A549 (cell line): ENCODE data around the gene MOB1A. TPM values are rescaled to one million over a fixed set of nuclear protein-coding genes. Genes with fewer than 3 reads are reported as not detected.
A peak's percentile ranks its signal among the peaks of the same experiment; 100 is the strongest.

ENCODE experiments used
- ATAC-seq, 2 experiments: fragments of 200-7000 bp in 1 of 2; fragments of >200 bp in 1 of 2; cut with Nextera tagmentation in 1 of 2; cut with Tn5 transposase in 1 of 2; 3 replicates each; pipeline versions ENCODE4 v1.8.0 to v1.9.1; 2018 to 2020; ENCODE audit warnings: mild to moderate bottlenecking in 1 of 2, moderate library complexity in 1 of 2
- CTCF ChIA-PET: fragments of 300-600 bp; sonication (Branson Sonifier 250); formaldehyde crosslinking; extraction: SDS; loops from one replicate; lab custom pipeline; 2021; ENCODE audit warnings: antibody characterized with exemption, inconsistent platforms; lab: Yijun Ruan, JAX
- POLR2A ChIA-PET: fragments of 350-600 bp; formaldehyde crosslinking; extraction: SDS; loops from one replicate; lab custom pipeline; 2021; ENCODE audit warnings: antibody characterized with exemption, inconsistent platforms; lab: Yijun Ruan, JAX
- DNase-seq, 2 experiments: peaks; one replicate each; pipeline versions ENCODE4 v3.0.0 to v3.0.0-alpha.2; 2011 to 2016; ENCODE audit warnings: low read depth in 1 of 2, low spot score in 1 of 2
- FAIRE-seq: peaks from 2 replicates; lab custom pipeline; 2011; peaks lifted over from hg19 to GRCh38; lab: Jason Lieb, UNC
- H3K27ac ChIP-seq, 2 experiments: fragments of >200 bp; sonication (Bioruptor Twin); formaldehyde crosslinking; 3 replicates each; pipeline ENCODE4 v1.5.1; 2016 to 2017
- H3K4me1 ChIP-seq: fragments of >200 bp; sonication (Bioruptor Twin); formaldehyde crosslinking; 3 replicates; pipeline ENCODE4 v1.6.1; 2016
- H3K4me2 ChIP-seq: fragments of >200 bp; sonication (Bioruptor Twin); formaldehyde crosslinking; 3 replicates; pipeline ENCODE4 v1.6.1; 2016
- H3K4me3 ChIP-seq: fragments of >200 bp; sonication (Bioruptor Twin); formaldehyde crosslinking; 3 replicates; pipeline ENCODE4 v1.5.1; 2016
- H3K9me3 ChIP-seq: fragments of >200 bp; sonication (Bioruptor Twin); formaldehyde crosslinking; 3 replicates; pipeline ENCODE4 v1.6.1; 2016
- BHLHE40 ChIP-seq: IDR thresholded peaks from 2 replicates; pipeline ENCODE4 v1.6.1; 2012; ENCODE audit warnings: low read depth, low read length, inconsistent platforms
- CBX2 ChIP-seq: fragments of 200-600 bp; sonication (generic); IDR thresholded peaks from 2 replicates; pipeline ENCODE4 v1.6.1; 2016; ENCODE audit warnings: low read depth, mild to moderate bottlenecking, borderline replicate concordance
- FOSB ChIP-seq: fragments of 250-450 bp; sonication (Bioruptor Pico); IDR thresholded peaks from 2 replicates; pipeline ENCODE4 v1.5.0; 2020; ENCODE audit warnings: mild to moderate bottlenecking, moderate library complexity
- FOSL2 ChIP-seq, 2 experiments: fragments of 450-650 bp in 1 of 2; fragments of >200 bp in 1 of 2; sonication (Bioruptor Twin) in 1 of 2; formaldehyde crosslinking; IDR thresholded peaks; 2 replicates each; pipeline versions ENCODE4 v1.5.0 to v1.6.1; 2016 to 2020; ENCODE audit warnings: mild to moderate bottlenecking in 1 of 2, moderate library complexity in 1 of 2
- HOXB13 ChIP-seq: fragments of 250-450 bp; sonication (Bioruptor Pico); IDR thresholded peaks from 2 replicates; pipeline ENCODE4 v1.5.0; 2020; ENCODE audit warnings: low read depth, mild to moderate bottlenecking, moderate library complexity
- HOXB5 ChIP-seq: fragments of 250-450 bp; sonication (Bioruptor Pico); IDR thresholded peaks from 2 replicates; pipeline ENCODE4 v1.5.0; 2020; ENCODE audit warnings: mild to moderate bottlenecking, moderate library complexity
- JUNB ChIP-seq: fragments of >200 bp; sonication (Bioruptor Twin); formaldehyde crosslinking; IDR thresholded peaks from 2 replicates; pipeline ENCODE4 v1.6.1; 2016
- KDM1A ChIP-seq: fragments of 200-600 bp; sonication (generic); IDR thresholded peaks from 2 replicates; pipeline ENCODE4 v1.6.1; 2016; ENCODE audit warnings: low read depth, mild to moderate bottlenecking
- KDM5A ChIP-seq: fragments of 200-600 bp; sonication (generic); IDR thresholded peaks from 2 replicates; pipeline ENCODE4 v1.6.1; 2016; ENCODE audit warnings: antibody characterized with exemption, mild to moderate bottlenecking
- MYC ChIP-seq: IDR thresholded peaks from 2 replicates; pipeline ENCODE4 v1.6.1; 2012; ENCODE audit warnings: mild to moderate bottlenecking, inconsistent platforms, low read length, improper control_type of control experiment, borderline replicate concordance
- TFCP2L1 ChIP-seq: fragments of 250-450 bp; sonication (Bioruptor Pico); IDR thresholded peaks from 2 replicates; pipeline ENCODE4 v1.5.0; 2021; ENCODE audit warnings: mild to moderate bottlenecking
- ZC3H11A ChIP-seq: fragments of 450-650 bp; IDR thresholded peaks from 2 replicates; pipeline ENCODE4 v1.6.1; 2014; ENCODE audit warnings: antibody characterized with exemption, mild to moderate bottlenecking
- ZFP36 ChIP-seq: fragments of 450-650 bp; IDR thresholded peaks from 2 replicates; pipeline ENCODE4 v1.6.1; 2014; ENCODE audit warnings: borderline replicate concordance; ENCODE audit not compliant: partially characterized antibody
- ZNF302 ChIP-seq: fragments of 250-450 bp; sonication (Bioruptor Pico); IDR thresholded peaks from 2 replicates; pipeline ENCODE4 v1.9.0; 2021; ENCODE audit warnings: inconsistent platforms, mild to moderate bottlenecking, moderate library complexity
- ZSCAN20 ChIP-seq: fragments of 250-450 bp; sonication (Bioruptor Pico); IDR thresholded peaks from 2 replicates; pipeline ENCODE4 v1.8.0; 2022; ENCODE audit warnings: mild to moderate bottlenecking, moderate library complexity
- WGBS: methylation state at CpG from one replicate; pipeline ENCODE4 v1.1.6; 2017; ENCODE audit errors: missing lambda C conversion rate; 5-methylcytosine and 5-hydroxymethylcytosine counted together
- polyA plus RNA-seq, 4 experiments: library from polyadenylated mRNA; depleted of rRNA in 3 of 4; stranded (reverse); fragments of >200 nt; fragmentation: RNase III in 1 of 4; extraction: RNeasy Plus Mini Kit Qiagen cat#74134 plus additional on column Dnase treatment in 1 of 4; gene quantifications; 2 replicates in 3 of 4; 3 replicates in 1 of 4; pipeline ENCODE4 v1.2.3, GENCODE V29; 2011 to 2017
- TF ChIP-seq, protein P1 (sequence below): fragments of 250-450 bp; sonication (Bioruptor Pico); IDR thresholded peaks from 2 replicates; pipeline ENCODE4 v1.5.0; 2021; ENCODE audit warnings: mild to moderate bottlenecking, moderate library complexity, borderline replicate concordance
- TF ChIP-seq, protein P2 (sequence below): fragments of >200 bp; sonication (Bioruptor Twin); formaldehyde crosslinking; IDR thresholded peaks from 3 replicates; pipeline ENCODE4 v1.5.1; 2016
- TF ChIP-seq, protein P3 (sequence below): fragments of 200-600 bp; sonication (generic); IDR thresholded peaks from 2 replicates; pipeline ENCODE4 v1.6.1; 2016; ENCODE audit warnings: antibody characterized with exemption, mild to moderate bottlenecking, moderate library complexity
- TF ChIP-seq, protein P4 (sequence below): fragments of 150-350 bp; IDR thresholded peaks from 2 replicates; pipeline ENCODE4 v1.6.1; 2014; ENCODE audit warnings: low read depth, mild to moderate bottlenecking, low read length
- TF ChIP-seq, protein P5 (sequence below): fragments of >200 bp; sonication (Bioruptor Twin); formaldehyde crosslinking; IDR thresholded peaks from 3 replicates; pipeline ENCODE4 v1.6.1; 2016
- TF ChIP-seq, protein P6 (sequence below): fragments of 450-650 bp; IDR thresholded peaks from 2 replicates; pipeline ENCODE4 v1.6.1; 2014; ENCODE audit warnings: antibody characterized with exemption

Gene MOB1A
- polyA plus RNA-seq, 2 of the 4 experiments (the other 2 are of a cell fraction): 72.6 to 108 TPM

DNA sequence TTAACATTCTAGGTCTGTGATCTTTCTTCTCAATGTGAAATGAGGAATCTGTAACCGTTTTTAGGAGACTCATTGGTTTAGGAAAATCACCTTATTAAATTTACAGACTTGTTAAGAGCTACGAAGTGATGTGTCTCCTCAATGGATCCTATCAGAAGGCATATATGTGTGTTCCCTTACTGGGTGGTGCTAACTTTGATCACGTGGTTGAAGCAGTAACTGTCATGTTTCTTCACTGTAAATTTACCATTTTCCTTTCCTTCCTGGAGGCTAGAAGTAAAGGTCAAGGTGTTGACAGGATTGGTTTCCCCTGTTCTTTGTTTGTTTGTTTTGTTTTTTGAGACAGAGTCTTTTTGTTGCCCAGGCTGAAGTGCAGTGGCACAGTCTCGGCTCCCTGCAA, 18.4 kb upstream of the MOB1A start:
- no peak for ATAC-seq
- no peak for FAIRE-seq

DNA sequence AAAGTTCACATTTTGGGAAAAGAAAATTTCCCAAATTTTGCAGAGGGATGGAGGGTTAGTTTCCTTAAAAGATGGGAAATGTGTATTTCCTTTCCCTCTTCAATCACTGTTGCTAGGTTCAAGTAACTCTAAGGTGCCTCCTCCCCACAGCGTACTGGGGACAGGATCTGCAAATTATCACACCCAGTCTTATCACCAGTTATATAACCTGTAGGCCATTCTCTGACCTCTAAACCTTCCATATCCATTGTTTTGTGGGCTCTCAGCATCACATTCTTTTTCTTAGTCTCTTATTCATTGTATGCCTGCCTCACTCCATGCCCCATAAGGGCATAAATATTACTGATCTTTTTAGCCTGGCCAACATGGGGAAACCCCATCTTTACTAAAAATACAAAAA, 16.1 kb upstream of the MOB1A start:
- WGBS: 95% methylated on average over 1 of the region's 1 CpG
- no peak overlapping the region for H3K27ac ChIP-seq
- ChIA-PET CTCF (no interaction called here), POLR2A (no interaction called here)
- H3K9me3 ChIP-seq: no peaks in the 10 kb centered on the region
- ATAC-seq: no peak
- H3K4me2 ChIP-seq: no peak overlapping the region
- TF ChIP-seq ZFP36: no peak
- no peak for TF ChIP-seq HOXB13 (CRISPR knock-in tag)
- TF ChIP-seq, protein P1, sequence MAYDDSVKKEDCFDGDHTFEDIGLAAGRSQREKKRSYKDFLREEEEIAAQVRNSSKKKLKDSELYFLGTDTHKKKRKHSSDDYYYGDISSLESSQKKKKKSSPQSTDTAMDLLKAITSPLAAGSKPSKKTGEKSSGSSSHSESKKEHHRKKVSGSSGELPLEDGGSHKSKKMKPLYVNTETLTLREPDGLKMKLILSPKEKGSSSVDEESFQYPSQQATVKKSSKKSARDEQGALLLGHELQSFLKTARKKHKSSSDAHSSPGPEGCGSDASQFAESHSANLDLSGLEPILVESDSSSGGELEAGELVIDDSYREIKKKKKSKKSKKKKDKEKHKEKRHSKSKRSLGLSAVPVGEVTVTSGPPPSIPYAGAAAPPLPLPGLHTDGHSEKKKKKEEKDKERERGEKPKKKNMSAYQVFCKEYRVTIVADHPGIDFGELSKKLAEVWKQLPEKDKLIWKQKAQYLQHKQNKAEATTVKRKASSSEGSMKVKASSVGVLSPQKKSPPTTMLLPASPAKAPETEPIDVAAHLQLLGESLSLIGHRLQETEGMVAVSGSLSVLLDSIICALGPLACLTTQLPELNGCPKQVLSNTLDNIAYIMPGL: no peak
- TF ChIP-seq KDM1A: no peak
- no peak for TF ChIP-seq ZC3H11A
- no peak for TF ChIP-seq TFCP2L1
- TF ChIP-seq, protein P2, sequence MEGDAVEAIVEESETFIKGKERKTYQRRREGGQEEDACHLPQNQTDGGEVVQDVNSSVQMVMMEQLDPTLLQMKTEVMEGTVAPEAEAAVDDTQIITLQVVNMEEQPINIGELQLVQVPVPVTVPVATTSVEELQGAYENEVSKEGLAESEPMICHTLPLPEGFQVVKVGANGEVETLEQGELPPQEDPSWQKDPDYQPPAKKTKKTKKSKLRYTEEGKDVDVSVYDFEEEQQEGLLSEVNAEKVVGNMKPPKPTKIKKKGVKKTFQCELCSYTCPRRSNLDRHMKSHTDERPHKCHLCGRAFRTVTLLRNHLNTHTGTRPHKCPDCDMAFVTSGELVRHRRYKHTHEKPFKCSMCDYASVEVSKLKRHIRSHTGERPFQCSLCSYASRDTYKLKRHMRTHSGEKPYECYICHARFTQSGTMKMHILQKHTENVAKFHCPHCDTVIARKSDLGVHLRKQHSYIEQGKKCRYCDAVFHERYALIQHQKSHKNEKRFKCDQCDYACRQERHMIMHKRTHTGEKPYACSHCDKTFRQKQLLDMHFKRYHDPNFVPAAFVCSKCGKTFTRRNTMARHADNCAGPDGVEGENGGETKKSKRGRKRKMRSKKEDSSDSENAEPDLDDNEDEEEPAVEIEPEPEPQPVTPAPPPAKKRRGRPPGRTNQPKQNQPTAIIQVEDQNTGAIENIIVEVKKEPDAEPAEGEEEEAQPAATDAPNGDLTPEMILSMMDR: no peak
- no peak for TF ChIP-seq CBX2
- TF ChIP-seq ZNF302: no peak
- TF ChIP-seq, protein P3, sequence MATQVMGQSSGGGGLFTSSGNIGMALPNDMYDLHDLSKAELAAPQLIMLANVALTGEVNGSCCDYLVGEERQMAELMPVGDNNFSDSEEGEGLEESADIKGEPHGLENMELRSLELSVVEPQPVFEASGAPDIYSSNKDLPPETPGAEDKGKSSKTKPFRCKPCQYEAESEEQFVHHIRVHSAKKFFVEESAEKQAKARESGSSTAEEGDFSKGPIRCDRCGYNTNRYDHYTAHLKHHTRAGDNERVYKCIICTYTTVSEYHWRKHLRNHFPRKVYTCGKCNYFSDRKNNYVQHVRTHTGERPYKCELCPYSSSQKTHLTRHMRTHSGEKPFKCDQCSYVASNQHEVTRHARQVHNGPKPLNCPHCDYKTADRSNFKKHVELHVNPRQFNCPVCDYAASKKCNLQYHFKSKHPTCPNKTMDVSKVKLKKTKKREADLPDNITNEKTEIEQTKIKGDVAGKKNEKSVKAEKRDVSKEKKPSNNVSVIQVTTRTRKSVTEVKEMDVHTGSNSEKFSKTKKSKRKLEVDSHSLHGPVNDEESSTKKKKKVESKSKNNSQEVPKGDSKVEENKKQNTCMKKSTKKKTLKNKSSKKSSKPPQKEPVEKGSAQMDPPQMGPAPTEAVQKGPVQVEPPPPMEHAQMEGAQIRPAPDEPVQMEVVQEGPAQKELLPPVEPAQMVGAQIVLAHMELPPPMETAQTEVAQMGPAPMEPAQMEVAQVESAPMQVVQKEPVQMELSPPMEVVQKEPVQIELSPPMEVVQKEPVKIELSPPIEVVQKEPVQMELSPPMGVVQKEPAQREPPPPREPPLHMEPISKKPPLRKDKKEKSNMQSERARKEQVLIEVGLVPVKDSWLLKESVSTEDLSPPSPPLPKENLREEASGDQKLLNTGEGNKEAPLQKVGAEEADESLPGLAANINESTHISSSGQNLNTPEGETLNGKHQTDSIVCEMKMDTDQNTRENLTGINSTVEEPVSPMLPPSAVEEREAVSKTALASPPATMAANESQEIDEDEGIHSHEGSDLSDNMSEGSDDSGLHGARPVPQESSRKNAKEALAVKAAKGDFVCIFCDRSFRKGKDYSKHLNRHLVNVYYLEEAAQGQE: no peak
- TF ChIP-seq BHLHE40: no peak
- no peak for TF ChIP-seq JUNB
- TF ChIP-seq FOSL2 (IDR thresholded peaks at IDR 0.05): no peak
- TF ChIP-seq FOSL2 (CRISPR knock-in tag; IDR thresholded peaks at IDR 0.05): no peak
- TF ChIP-seq MYC: no peak
- TF ChIP-seq, protein P4, sequence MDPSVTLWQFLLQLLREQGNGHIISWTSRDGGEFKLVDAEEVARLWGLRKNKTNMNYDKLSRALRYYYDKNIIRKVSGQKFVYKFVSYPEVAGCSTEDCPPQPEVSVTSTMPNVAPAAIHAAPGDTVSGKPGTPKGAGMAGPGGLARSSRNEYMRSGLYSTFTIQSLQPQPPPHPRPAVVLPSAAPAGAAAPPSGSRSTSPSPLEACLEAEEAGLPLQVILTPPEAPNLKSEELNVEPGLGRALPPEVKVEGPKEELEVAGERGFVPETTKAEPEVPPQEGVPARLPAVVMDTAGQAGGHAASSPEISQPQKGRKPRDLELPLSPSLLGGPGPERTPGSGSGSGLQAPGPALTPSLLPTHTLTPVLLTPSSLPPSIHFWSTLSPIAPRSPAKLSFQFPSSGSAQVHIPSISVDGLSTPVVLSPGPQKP: no peak
- no peak for TF ChIP-seq ZSCAN20 (CRISPR knock-in tag)
- TF ChIP-seq FOSB (CRISPR knock-in tag): no peak
- TF ChIP-seq, protein P5, sequence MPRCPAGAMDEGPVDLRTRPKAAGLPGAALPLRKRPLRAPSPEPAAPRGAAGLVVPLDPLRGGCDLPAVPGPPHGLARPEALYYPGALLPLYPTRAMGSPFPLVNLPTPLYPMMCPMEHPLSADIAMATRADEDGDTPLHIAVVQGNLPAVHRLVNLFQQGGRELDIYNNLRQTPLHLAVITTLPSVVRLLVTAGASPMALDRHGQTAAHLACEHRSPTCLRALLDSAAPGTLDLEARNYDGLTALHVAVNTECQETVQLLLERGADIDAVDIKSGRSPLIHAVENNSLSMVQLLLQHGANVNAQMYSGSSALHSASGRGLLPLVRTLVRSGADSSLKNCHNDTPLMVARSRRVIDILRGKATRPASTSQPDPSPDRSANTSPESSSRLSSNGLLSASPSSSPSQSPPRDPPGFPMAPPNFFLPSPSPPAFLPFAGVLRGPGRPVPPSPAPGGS: no peak
- TF ChIP-seq HOXB5 (CRISPR knock-in tag): no peak
- TF ChIP-seq, all 56 proteins: peak for 0
- Histone ChIP-seq H3K4me1 (peaks cover 7% of the 10 kb centered on the region; the same call in 2 of the 3 replicates), H3K4me3 (no peak overlapping the region)
- FAIRE-seq (no peak), DNase-seq (no peak)

More for the DNA sequence above, 18.4 kb upstream of the MOB1A start:
- H3K27ac ChIP-seq: no peak overlapping the region
- TF ChIP-seq, protein P6, sequence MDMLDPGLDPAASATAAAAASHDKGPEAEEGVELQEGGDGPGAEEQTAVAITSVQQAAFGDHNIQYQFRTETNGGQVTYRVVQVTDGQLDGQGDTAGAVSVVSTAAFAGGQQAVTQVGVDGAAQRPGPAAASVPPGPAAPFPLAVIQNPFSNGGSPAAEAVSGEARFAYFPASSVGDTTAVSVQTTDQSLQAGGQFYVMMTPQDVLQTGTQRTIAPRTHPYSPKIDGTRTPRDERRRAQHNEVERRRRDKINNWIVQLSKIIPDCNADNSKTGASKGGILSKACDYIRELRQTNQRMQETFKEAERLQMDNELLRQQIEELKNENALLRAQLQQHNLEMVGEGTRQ: peak; percentile 26; the same call in 1 of the 2 replicates
- no peak for TF ChIP-seq KDM5A
- H3K4me1 ChIP-seq: peaks cover 27% of the 10 kb centered on the region
- CTCF ChIA-PET: interaction anchor here (0.6 to 1.7 kb wide), 4 partner anchors 16 to 45 kb away, joined by 3 to 5 read pairs (median 4); no protein-coding TSS in a partner anchor
- H3K4me2 ChIP-seq: no peak overlapping the region
- POLR2A ChIA-PET: interaction anchor here (1.0 kb wide), 1 partner anchor 18 kb away, joined by 3 read pairs; the partner anchor contains the start of gene MOB1A
- H3K4me3 ChIP-seq: no peak overlapping the region
- DNase-seq: no peak
- WGBS: 69% methylated on average over 4 of the region's 4 CpGs
- no peaks in the 10 kb centered on the region for H3K9me3 ChIP-seq
